Liver (tissue), 3 donors: ENCODE results near the gene LGALS7.

Source experiments
- ATF3 ChIP-seq: IDR thresholded peaks from 2 replicates; pipeline ENCODE4 v1.6.1; 2016; ENCODE audit warnings: antibody characterized with exemption
- CTCF ChIP-seq: fragments of 150-350 bp; IDR thresholded peaks from 2 replicates; pipeline ENCODE4 v1.5.1; 2017; ENCODE audit warnings: improper control_type of control experiment, low read depth, low read length; ENCODE audit not compliant: missing input control
- EGR1 ChIP-seq, 2 donors: IDR thresholded peaks; 2 replicates each; pipeline ENCODE4 v1.6.1; 2016 to 2018; ENCODE audit warnings: antibody characterized with exemption in 2 of 2, low read depth in 2 of 2
- FOXA2 ChIP-seq: IDR thresholded peaks from 2 replicates; pipeline ENCODE4 v1.6.1; 2016; ENCODE audit warnings: antibody characterized with exemption
- HNF4G ChIP-seq: IDR thresholded peaks from 2 replicates; pipeline ENCODE4 v1.6.1; 2016; ENCODE audit warnings: antibody characterized with exemption
- JUND ChIP-seq, 2 donors: IDR thresholded peaks; 2 replicates each; pipeline ENCODE4 v1.6.1; 2016; ENCODE audit warnings: antibody characterized with exemption in 2 of 2
- RAD21 ChIP-seq, 2 donors: IDR thresholded peaks; 2 replicates each; pipeline ENCODE4 v1.6.1; 2016; ENCODE audit warnings: antibody characterized with exemption in 2 of 2, mild to moderate bottlenecking in 2 of 2
- RXRA ChIP-seq, 2 donors: IDR thresholded peaks; 2 replicates each; pipeline ENCODE4 v1.6.1; 2017 to 2018; ENCODE audit warnings: antibody characterized with exemption in 2 of 2, mild to moderate bottlenecking in 1 of 2
- SP1 ChIP-seq: IDR thresholded peaks from 2 replicates; pipeline ENCODE4 v1.6.1; 2018; ENCODE audit warnings: antibody characterized with exemption, mild to moderate bottlenecking
- TAF1 ChIP-seq: conservative IDR thresholded peaks from 2 replicates; pipeline ENCODE4 v1.6.1; 2016; ENCODE audit warnings: antibody characterized with exemption, mild to moderate bottlenecking
- donor health status: healthy.
- donor health status: healthy.

- no peak for TF ChIP-seq EGR1 (IDR thresholded peaks at IDR 0.05; ENCODE audit: low read depth in 2 of 2)
- TF ChIP-seq HNF4G: no peak
- no peak for TF ChIP-seq RXRA (IDR thresholded peaks at IDR 0.05)
- TF ChIP-seq RAD21 (IDR thresholded peaks at IDR 0.05): no peak
- no peak for TF ChIP-seq CTCF
- TF ChIP-seq ATF3: no peak
- no peak for TF ChIP-seq TAF1
- TF ChIP-seq JUND (IDR thresholded peaks at IDR 0.05): no peak
- no peak for TF ChIP-seq SP1
- TF ChIP-seq FOXA2: no peak
Measured at GRCh38 chr19:38728752-38729541, 44.4 kb downstream of the LGALS7 start.
